ENCODE data around the gene PIK3AP1. TPM values are rescaled to one million over a fixed set of nuclear protein-coding genes. Genes with fewer than 3 reads are reported as not detected.

PIK3AP1 gene
- total RNA-seq, 1 donor from 2014 or later = 7.6 TPM

DNA sequence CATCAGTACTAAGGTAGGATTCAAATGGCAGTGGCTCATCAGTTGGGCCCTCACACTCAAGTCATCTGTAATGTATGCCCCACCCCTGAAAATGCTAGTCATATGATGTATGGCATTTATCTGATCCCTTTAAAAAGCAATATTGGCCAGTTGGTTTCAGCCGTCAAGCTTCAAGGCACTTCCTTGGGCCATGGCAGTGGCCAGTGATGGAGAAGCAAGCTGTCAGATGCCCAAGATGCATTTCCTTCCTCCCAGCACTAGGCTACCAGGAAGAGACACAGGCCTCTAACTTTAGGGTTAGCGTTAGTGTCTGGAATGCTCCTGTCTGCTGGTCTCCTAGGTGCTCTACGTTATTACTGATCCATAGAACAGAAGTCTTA lies 64.1 kb downstream of the PIK3AP1 start:
- intact Hi-C loops (cut with DNase I) = no loop called here
- ATAC-seq = no peak

DNA sequence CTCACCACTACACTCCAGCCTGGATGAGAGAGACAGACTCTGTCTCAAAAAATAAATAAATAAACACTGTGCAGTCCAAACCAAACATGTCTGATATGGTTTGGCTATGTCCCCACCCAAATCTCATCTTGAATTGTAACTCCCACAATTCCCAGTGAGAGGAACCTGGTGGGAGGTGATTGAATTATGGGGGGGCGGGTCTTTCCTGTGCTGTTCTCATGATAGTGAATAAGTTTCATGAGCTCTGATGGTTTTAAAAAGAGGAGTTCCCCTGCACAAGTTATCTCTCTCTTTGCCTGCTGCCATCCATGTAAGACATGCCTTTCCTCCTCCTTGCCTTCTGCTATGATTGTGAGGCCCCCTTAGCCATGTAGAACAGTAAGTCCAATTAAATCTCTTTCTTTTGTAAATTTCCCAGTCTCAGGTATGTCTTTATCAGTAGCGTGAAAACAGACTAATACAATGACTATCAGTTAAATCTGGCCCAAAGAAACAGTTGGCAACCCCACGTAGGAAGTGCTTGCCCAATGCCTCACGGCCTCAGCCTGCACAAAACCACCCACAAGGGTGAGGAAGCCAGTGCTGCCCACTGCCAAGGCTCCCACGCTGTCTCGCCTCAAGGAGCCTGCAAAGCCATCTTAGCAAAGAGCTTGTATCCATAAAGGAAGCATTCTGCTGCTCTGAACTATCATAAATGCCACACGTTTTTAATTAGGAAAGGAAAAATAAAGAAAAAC lies 64.7 kb downstream of the PIK3AP1 start:
- DNase-seq (ENCODE audit: missing footprints) (no peak), ATAC-seq (no peak)
- intact Hi-C loops (cut with DNase I) = no loop called here

More for the DNA sequence above, 64.1 kb downstream of the PIK3AP1 start:
- no peak for DNase-seq (ENCODE audit: missing footprints)

- ATAC-seq = no peak
- intact Hi-C loops (cut with DNase I) = no loop called here
- no peak for DNase-seq (ENCODE audit: missing footprints)
Observed at GRCh38 chr10:96651998-96652431, 68.3 kb downstream of the PIK3AP1 start.

GRCh38 chr10:96650958-96651357 lies 69.4 kb downstream of the PIK3AP1 start:
- intact Hi-C loops (cut with DNase I) = no loop called here
- DNase-seq (ENCODE audit: missing footprints) = no peak
- no peak for ATAC-seq

GRCh38 chr10:96648297-96648696 lies 72.0 kb downstream of the PIK3AP1 start:
- ATAC-seq (no peak), DNase-seq (ENCODE audit: missing footprints) (no peak)
- intact Hi-C loops (cut with DNase I) = loop anchor here (10.0 kb wide), 1 partner anchor 377 kb away; no protein-coding TSS in a partner anchor

- intact Hi-C loops (cut with DNase I) = loop anchor here (10.0 kb wide), 1 partner anchor 377 kb away; no protein-coding TSS in a partner anchor
- DNase-seq (ENCODE audit: missing footprints) = no peak
- no peak for ATAC-seq
Observed at GRCh38 chr10:96647466-96647865, 72.8 kb downstream of the PIK3AP1 start.

DNA sequence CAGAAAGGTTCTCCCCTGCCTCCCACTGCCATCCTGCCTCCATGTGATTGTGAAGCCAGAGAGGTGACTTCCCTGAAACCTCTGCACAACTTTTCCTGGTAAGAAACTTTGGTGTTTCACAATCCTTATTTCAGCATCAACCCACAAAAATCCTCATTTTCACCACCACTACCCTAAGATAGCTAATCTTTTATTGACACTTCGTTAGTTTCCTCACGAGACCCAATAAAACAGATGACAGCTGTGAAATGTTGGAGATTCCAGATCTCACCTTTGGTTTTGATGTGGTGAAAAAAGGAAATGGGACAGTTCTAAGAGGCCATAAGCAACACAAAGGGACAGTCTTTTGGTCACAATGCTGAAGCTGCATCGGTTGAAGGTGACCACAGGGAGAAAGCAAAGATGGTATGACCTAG lies 73.6 kb downstream of the PIK3AP1 start:
- ATAC-seq (no peak), DNase-seq (ENCODE audit: missing footprints) (no peak)
- intact Hi-C loops (cut with DNase I) = loop anchor here (10.0 kb wide), 1 partner anchor 378 kb away; no protein-coding TSS in a partner anchor

GRCh38 chr10:96646301-96646700 lies 74.0 kb downstream of the PIK3AP1 start:
- DNase-seq (ENCODE audit: missing footprints) (no peak), ATAC-seq (no peak)
- intact Hi-C loops (cut with DNase I) = loop anchor here (10.0 kb wide), 1 partner anchor 378 kb away; no protein-coding TSS in a partner anchor

GRCh38 chr10:96645191-96645721 lies 75.1 kb downstream of the PIK3AP1 start:
- intact Hi-C loops (cut with DNase I) = loop anchor here (10.0 kb wide), 1 partner anchor 380 kb away; no protein-coding TSS in a partner anchor
- ATAC-seq = peak; percentile 62

DNA sequence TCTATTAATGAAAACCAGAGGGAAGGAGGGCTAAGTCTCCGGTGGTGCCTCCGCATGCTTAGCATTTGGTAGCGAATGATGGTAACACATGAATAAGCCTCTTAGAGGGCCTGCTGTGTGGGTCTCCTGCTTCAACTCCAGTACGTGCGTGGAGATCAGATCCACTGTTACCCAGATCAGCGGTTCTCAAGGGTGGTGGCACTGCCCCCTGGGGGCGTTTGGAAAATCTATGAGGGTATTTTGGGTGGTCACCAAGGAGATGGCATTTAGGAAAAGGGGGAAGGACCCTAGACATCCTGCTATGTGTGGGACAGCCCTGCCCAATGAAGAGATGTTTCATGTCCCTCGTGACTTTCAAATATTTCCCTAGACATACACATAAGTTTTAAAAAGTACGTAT lies 76.4 kb downstream of the PIK3AP1 start:
- DNase-seq (ENCODE audit: missing footprints) (no peak), ATAC-seq (no peak)
- intact Hi-C loops (cut with DNase I) = loop anchor here (5.0 to 10.0 kb wide), 2 partner anchors 183 to 381 kb away; no protein-coding TSS in a partner anchor

More at GRCh38 chr10:96645191-96645721, 75.1 kb downstream of the PIK3AP1 start:
- no peak for DNase-seq (ENCODE audit: missing footprints)

GRCh38 chr10:96642973-96643372 lies 77.3 kb downstream of the PIK3AP1 start:
- peak; percentile 53 for ATAC-seq
- intact Hi-C loops (cut with DNase I) = loop anchor here (5.0 to 10.0 kb wide), 2 partner anchors 184 to 382 kb away; no protein-coding TSS in a partner anchor
- peak; percentile 88 for DNase-seq (ENCODE audit: missing footprints)

- intact Hi-C loops (cut with DNase I) = loop anchor here (5.0 to 10.0 kb wide), 2 partner anchors 185 to 382 kb away; no protein-coding TSS in a partner anchor
- no peak for ATAC-seq
- DNase-seq (ENCODE audit: missing footprints) = no peak
Observed at GRCh38 chr10:96642530-96642929, 77.8 kb downstream of the PIK3AP1 start.

DNA sequence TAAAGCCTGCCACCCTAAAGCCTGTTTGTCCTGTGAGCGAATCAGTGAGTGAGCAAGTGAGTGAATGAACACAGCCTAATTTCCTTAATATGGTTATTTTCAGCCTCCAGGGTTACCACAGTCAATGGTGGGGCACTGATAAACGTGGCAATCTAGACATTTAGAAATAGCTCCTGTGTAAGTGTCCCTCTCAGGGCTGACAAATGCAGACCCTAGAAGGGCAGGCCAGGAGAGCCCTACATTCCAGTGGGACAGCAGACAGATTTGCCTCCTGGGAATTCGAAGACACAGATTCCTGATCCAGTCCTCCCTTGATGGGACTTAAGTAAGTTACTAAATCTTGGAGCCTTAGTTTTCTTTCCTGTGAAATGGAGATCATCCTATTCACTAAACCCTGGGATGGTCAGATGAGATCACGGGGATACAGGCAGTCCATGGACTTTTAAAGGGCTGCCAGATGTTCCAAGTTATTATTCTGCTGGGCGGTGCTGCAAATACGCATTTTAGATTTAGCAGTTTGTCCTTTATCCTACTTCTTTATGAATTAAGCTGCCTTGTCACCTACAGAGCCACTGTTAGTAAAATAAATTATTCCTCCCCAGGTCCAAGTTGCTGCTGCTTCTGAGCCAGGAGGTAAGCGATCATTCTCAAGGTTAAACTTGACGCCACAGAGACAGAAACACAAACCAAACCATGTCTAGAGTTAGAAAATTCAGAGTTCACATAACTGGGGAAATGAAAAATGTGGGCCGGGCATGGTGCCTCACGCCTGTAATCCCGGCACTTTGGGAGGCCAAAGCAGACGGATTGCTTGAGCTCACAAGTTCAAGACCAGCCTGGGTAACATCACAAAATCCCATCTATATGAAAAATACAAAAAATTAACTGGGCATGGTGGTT lies 78.7 kb downstream of the PIK3AP1 start:
- intact Hi-C loops (cut with DNase I) = loop anchor here (5.0 to 10.0 kb wide), 2 partner anchors 186 to 383 kb away; no protein-coding TSS in a partner anchor
- ATAC-seq (no peak), DNase-seq (ENCODE audit: missing footprints) (no peak)

GRCh38 chr10:96639899-96640298 lies 80.4 kb downstream of the PIK3AP1 start:
- ATAC-seq (no peak), DNase-seq (ENCODE audit: missing footprints) (no peak)
- intact Hi-C loops (cut with DNase I) = loop anchor here (5.0 to 10.0 kb wide), 2 partner anchors 187 to 385 kb away; no protein-coding TSS in a partner anchor

DNA sequence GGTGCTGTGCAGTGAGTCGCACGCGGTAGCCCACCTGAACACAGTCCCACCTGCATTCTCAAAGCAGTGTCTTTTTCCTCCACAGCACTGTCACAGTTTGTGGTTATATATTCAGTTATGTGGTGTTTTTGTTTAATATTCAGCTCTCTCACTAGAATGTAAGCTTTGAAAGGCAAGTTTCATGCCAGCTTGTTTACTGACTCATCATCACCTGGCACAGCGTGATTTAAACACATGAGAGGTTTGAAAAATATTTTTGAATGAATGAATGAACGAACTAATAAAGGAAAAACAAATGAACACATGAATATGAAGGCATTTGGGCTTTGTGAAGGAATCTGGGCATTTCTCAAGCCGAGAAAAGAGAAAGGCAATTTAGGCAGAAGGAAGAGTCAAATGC lies 81.6 kb downstream of the PIK3AP1 start:
- intact Hi-C loops (cut with DNase I) = no loop called here
- DNase-seq (ENCODE audit: missing footprints) (no peak), ATAC-seq (no peak)

- no peak for DNase-seq (ENCODE audit: missing footprints)
- intact Hi-C loops (cut with DNase I) = no loop called here
Observed at GRCh38 chr10:96638120-96638519, 82.2 kb downstream of the PIK3AP1 start.

GRCh38 chr10:96637709-96638108 lies 82.6 kb downstream of the PIK3AP1 start:
- ATAC-seq (no peak), DNase-seq (ENCODE audit: missing footprints) (no peak)
- intact Hi-C loops (cut with DNase I) = no loop called here

More at GRCh38 chr10:96638120-96638519, 82.2 kb downstream of the PIK3AP1 start:
- no peak for ATAC-seq

- DNase-seq (ENCODE audit: missing footprints) (no peak), ATAC-seq (no peak)
- intact Hi-C loops (cut with DNase I) = no loop called here
Observed at GRCh38 chr10:96636551-96636950, 83.8 kb downstream of the PIK3AP1 start.

All from Right ventricle myocardium inferior (tissue), 1 donor.